H9 (cell line): ENCODE measurements around the gene FNIP1. TPM values are rescaled to one million over a fixed set of nuclear protein-coding genes. Genes with fewer than 3 reads are reported as not detected.
"Not testable (repeated sequence)": the region's sequence is repeated elsewhere in the genome, so short reads cannot be mapped to it uniquely, and the experiment has no call there.

Experiments used
- DNase-seq: peaks from one replicate; pipeline ENCODE4 v3.0.0-alpha.2; 2017
- H2AFZ ChIP-seq: one replicate; pipeline ENCODE4 v1.6.1; 2013; ENCODE audit warnings: mild to moderate bottlenecking, low read length, control low read depth, moderate library complexity
- H2AK5ac ChIP-seq: 2 replicates; pipeline ENCODE4 v1.6.1; 2013; ENCODE audit warnings: low read length, control low read depth, mixed read lengths; ENCODE audit not compliant: insufficient read length
- H2BK120ac ChIP-seq: one replicate; pipeline ENCODE4 v1.6.1; 2013; ENCODE audit warnings: low read depth, mild to moderate bottlenecking, low read length, control low read depth, inconsistent platforms; ENCODE audit not compliant: poor library complexity, severe bottlenecking
- H2BK12ac ChIP-seq: 2 replicates; pipeline ENCODE4 v1.6.1; 2013; ENCODE audit warnings: low read length, control low read depth, mixed read lengths, low read depth; ENCODE audit not compliant: insufficient read length
- H2BK15ac ChIP-seq: 2 replicates; pipeline ENCODE4 v1.6.1; 2013; ENCODE audit warnings: low read depth, low read length, control low read depth
- H2BK20ac ChIP-seq: one replicate; pipeline ENCODE4 v1.6.1; 2013; ENCODE audit warnings: low read depth, mild to moderate bottlenecking, low read length, control low read depth, inconsistent platforms; ENCODE audit not compliant: poor library complexity, severe bottlenecking
- H2BK5ac ChIP-seq: 2 replicates; pipeline ENCODE4 v1.6.1; 2013; ENCODE audit warnings: low read length, control low read depth, mixed read lengths; ENCODE audit not compliant: insufficient read length
- H3K14ac ChIP-seq: 2 replicates; pipeline ENCODE4 v1.6.1; 2013; ENCODE audit warnings: low read length, control low read depth; ENCODE audit not compliant: insufficient read depth
- H3K18ac ChIP-seq: 2 replicates; pipeline ENCODE4 v1.6.1; 2013; ENCODE audit warnings: low read depth, mild to moderate bottlenecking, mixed read lengths, low read length, control low read depth; ENCODE audit not compliant: insufficient read length
- H3K23ac ChIP-seq: 2 replicates; pipeline ENCODE4 v1.6.1; 2013; ENCODE audit warnings: low read length, control low read depth, mixed read lengths, low read depth; ENCODE audit not compliant: insufficient read length
- H3K23me2 ChIP-seq: 2 replicates; pipeline ENCODE4 v1.6.1; 2013; ENCODE audit warnings: low read depth, mild to moderate bottlenecking, mixed read lengths, low read length, control low read depth; ENCODE audit not compliant: insufficient read length, poor library complexity, severe bottlenecking
- H3K27ac ChIP-seq: 2 replicates; pipeline ENCODE4 v1.5.1; 2013; ENCODE audit warnings: low read length, control low read depth, mixed read lengths, low read depth; ENCODE audit not compliant: insufficient read length
- H3K27me3 ChIP-seq: 2 replicates; pipeline ENCODE4 v1.6.1; 2013; ENCODE audit warnings: low read length, control low read depth, inconsistent platforms; ENCODE audit not compliant: insufficient read depth
- H3K4ac ChIP-seq: 2 replicates; pipeline ENCODE4 v1.6.1; 2013; ENCODE audit warnings: low read depth, mild to moderate bottlenecking, control low read depth, inconsistent platforms, low read length, moderate library complexity
- H3K4me1 ChIP-seq: 2 replicates; pipeline ENCODE4 v1.6.1; 2013; ENCODE audit warnings: low read length, control low read depth, inconsistent platforms; ENCODE audit not compliant: insufficient read depth
- H3K4me2 ChIP-seq: 2 replicates; pipeline ENCODE4 v1.6.1; 2013; ENCODE audit warnings: low read length, control low read depth, mixed read lengths; ENCODE audit not compliant: insufficient read length, insufficient read depth
- H3K56ac ChIP-seq: 2 replicates; pipeline ENCODE4 v1.6.1; 2013; ENCODE audit warnings: low read depth, mild to moderate bottlenecking, mixed read lengths, low read length, control low read depth; ENCODE audit not compliant: insufficient read length
- H3K79me1 ChIP-seq: 2 replicates; pipeline ENCODE4 v1.6.1; 2013; ENCODE audit warnings: low read depth, mild to moderate bottlenecking, moderate library complexity, low read length, control low read depth, inconsistent platforms; ENCODE audit not compliant: insufficient read depth, poor library complexity, severe bottlenecking
- H3K79me2 ChIP-seq: 2 replicates; pipeline ENCODE4 v1.6.1; 2013; ENCODE audit warnings: low read length, control low read depth, inconsistent platforms; ENCODE audit not compliant: insufficient read depth
- H3K9ac ChIP-seq: 2 replicates; pipeline ENCODE4 v1.6.1; 2013; ENCODE audit warnings: low read length, control low read depth, mixed read lengths; ENCODE audit not compliant: insufficient read length; ENCODE audit errors: extremely low read depth
- H3K9me3 ChIP-seq: one replicate; pipeline ENCODE4 v1.6.1; 2013; ENCODE audit warnings: low read depth, low read length, inconsistent platforms; ENCODE audit not compliant: control insufficient read depth
- H3T11ph ChIP-seq: one replicate; pipeline ENCODE4 v1.6.1; 2013; ENCODE audit warnings: mild to moderate bottlenecking, low read length, control low read depth, inconsistent platforms
- H4K20me1 ChIP-seq: one replicate; pipeline ENCODE4 v1.6.1; 2013; ENCODE audit not compliant: control insufficient read depth, insufficient read length, insufficient read depth
- H4K5ac ChIP-seq: 2 replicates; pipeline ENCODE4 v1.6.1; 2013; ENCODE audit warnings: low read depth, mild to moderate bottlenecking, mixed read lengths, low read length, control low read depth; ENCODE audit not compliant: insufficient read length
- H4K8ac ChIP-seq: replicated peaks from 2 replicates; pipeline ENCODE4 v1.6.1; 2013; ENCODE audit warnings: low read length, control low read depth, mixed read lengths, low read depth; ENCODE audit not compliant: insufficient read length
- H4K91ac ChIP-seq: 2 replicates; pipeline ENCODE4 v1.6.1; 2013; ENCODE audit warnings: low read depth, mild to moderate bottlenecking, moderate library complexity, mixed read lengths, low read length, control low read depth; ENCODE audit not compliant: insufficient read length
- H3K27ac Mint-ChIP-seq, 3 experiments: 2 replicates in 2 of 3; 3 replicates in 1 of 3; pipeline ENCODE4 v1.8.0; 2020 to 2021; ENCODE audit warnings: mixed read lengths in 3 of 3, mild to moderate bottlenecking in 1 of 3, moderate library complexity in 1 of 3
- H3K27me3 Mint-ChIP-seq: 2 replicates; pipeline ENCODE4 v1.8.0; 2021; ENCODE audit warnings: low read depth, mild to moderate bottlenecking, moderate library complexity, mixed read lengths
- H3K36me3 Mint-ChIP-seq, 3 experiments: 2 replicates in 2 of 3; 3 replicates in 1 of 3; pipeline ENCODE4 v1.8.0; 2020 to 2021; ENCODE audit warnings: low read depth in 3 of 3, mixed read lengths in 3 of 3; ENCODE audit not compliant: insufficient read depth in 1 of 3
- H3K4me1 Mint-ChIP-seq, 2 experiments: 2 replicates each; pipeline ENCODE4 v1.8.0; 2020; ENCODE audit warnings: mixed read lengths in 2 of 2
- H3K4me3 Mint-ChIP-seq, 2 experiments: 2 replicates in 1 of 2; 3 replicates in 1 of 2; pipeline ENCODE4 v1.8.0; 2020 to 2021; ENCODE audit warnings: mild to moderate bottlenecking in 2 of 2, mixed read lengths in 2 of 2, moderate library complexity in 1 of 2
- H3K9me3 Mint-ChIP-seq, 2 experiments: 2 replicates in 1 of 2; 3 replicates in 1 of 2; pipeline ENCODE4 v1.8.0; 2020; ENCODE audit warnings: mild to moderate bottlenecking in 2 of 2, mixed read lengths in 2 of 2, moderate library complexity in 1 of 2
- WGBS: extraction: QIAGEN DNeasy Blood & Tissue Kit; methylation state at CpG from one replicate; pipeline ENCODE4 v1.1.7; 2013; ENCODE audit warnings: missing lambda C conversion rate, low lambda C conversion rate, mixed read lengths; ENCODE audit not compliant: insufficient read length; ENCODE audit errors: extremely low coverage; 5-methylcytosine and 5-hydroxymethylcytosine counted together
- total RNA-seq: library from RNA; stranded (reverse); gene quantifications from 2 replicates; pipeline ENCODE4 v1.2.1, GENCODE V29; 2021
- TF ChIP-seq, protein P1 (sequence below): fragments of 200-600 bp; sonication (generic); conservative IDR thresholded peaks from 3 replicates; pipeline ENCODE4 v1.8.0; 2021; ENCODE audit warnings: antibody characterized with exemption, mild to moderate bottlenecking

The FNIP1 gene
- total RNA-seq, 1 experiment from 2014 or later: 13.4 TPM

DNA sequence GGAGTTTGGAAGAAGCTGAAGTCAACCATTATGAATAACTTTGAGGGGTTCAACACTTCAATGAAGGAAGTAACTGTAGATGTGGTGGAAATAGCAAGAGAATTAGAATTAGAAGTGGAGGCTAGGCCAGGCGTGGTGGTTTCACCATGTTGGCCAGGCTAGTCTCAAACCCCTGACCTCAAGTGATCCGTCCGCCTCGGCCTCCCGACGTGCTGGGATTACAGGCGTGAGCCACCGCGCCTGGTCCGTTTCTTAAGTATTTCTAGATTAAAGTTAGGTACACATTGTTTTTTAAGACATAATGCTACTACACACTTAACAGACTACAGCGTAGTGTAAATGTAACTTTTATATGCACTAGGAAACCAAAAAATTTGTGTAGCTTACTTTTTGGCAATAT is 14.1 kb downstream of the FNIP1 start:
- no peak overlapping the region for H4K5ac ChIP-seq
- no peaks in the 10 kb centered on the region for H3K9me3 ChIP-seq
- no peak overlapping the region for H3K56ac ChIP-seq
- H2BK12ac ChIP-seq: no peak overlapping the region
- H2BK15ac ChIP-seq: no peak overlapping the region
- TF ChIP-seq, protein P1, sequence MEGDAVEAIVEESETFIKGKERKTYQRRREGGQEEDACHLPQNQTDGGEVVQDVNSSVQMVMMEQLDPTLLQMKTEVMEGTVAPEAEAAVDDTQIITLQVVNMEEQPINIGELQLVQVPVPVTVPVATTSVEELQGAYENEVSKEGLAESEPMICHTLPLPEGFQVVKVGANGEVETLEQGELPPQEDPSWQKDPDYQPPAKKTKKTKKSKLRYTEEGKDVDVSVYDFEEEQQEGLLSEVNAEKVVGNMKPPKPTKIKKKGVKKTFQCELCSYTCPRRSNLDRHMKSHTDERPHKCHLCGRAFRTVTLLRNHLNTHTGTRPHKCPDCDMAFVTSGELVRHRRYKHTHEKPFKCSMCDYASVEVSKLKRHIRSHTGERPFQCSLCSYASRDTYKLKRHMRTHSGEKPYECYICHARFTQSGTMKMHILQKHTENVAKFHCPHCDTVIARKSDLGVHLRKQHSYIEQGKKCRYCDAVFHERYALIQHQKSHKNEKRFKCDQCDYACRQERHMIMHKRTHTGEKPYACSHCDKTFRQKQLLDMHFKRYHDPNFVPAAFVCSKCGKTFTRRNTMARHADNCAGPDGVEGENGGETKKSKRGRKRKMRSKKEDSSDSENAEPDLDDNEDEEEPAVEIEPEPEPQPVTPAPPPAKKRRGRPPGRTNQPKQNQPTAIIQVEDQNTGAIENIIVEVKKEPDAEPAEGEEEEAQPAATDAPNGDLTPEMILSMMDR: no peak
- no peaks in the 10 kb centered on the region for H4K20me1 ChIP-seq
- no CpG with 5 or more reads among the region's 11 CpGs for WGBS
- no peak overlapping the region for H3K9ac ChIP-seq
- Mint-ChIP-seq H3K4me3 (no peak overlapping the region), H3K27ac (no peak overlapping the region), H3K9me3 (no peaks in the 10 kb centered on the region), H3K4me1 (peaks cover 10 to 14% of the 10 kb centered on the region in 2 experiments), H3K27me3 (no peaks in the 10 kb centered on the region), H3K36me3 (peaks cover 0 to 7% (median 0%) of the 10 kb centered on the region in 3 experiments; a peak in 1 of 7 replicates)
- H3K23me2 ChIP-seq: no peaks in the 10 kb centered on the region
- H2BK120ac ChIP-seq: no peak overlapping the region
- no peaks in the 10 kb centered on the region for H3K27me3 ChIP-seq
- no peak overlapping the region for H3K27ac ChIP-seq
- H2AFZ ChIP-seq: no peak overlapping the region
- H4K91ac ChIP-seq: no peak overlapping the region
- H3K4me2 ChIP-seq: no peak overlapping the region
- H3K18ac ChIP-seq: no peak overlapping the region
- no peak overlapping the region for H3K4ac ChIP-seq
- no peak overlapping the region for H2BK20ac ChIP-seq
- H3K23ac ChIP-seq: no peak overlapping the region
- H2BK5ac ChIP-seq: no peak overlapping the region
- no peak for DNase-seq
- H3K79me1 ChIP-seq: peaks cover 8% of the 10 kb centered on the region
- peaks cover 2% of the 10 kb centered on the region; the same call in 1 of the 2 replicates for H3K79me2 ChIP-seq
- H2AK5ac ChIP-seq: no peak overlapping the region
- no peak overlapping the region for H3K14ac ChIP-seq
- no peaks in the 10 kb centered on the region for H3K4me1 ChIP-seq
- no peak overlapping the region for H3T11ph ChIP-seq
- no peak overlapping the region for H4K8ac ChIP-seq

DNA sequence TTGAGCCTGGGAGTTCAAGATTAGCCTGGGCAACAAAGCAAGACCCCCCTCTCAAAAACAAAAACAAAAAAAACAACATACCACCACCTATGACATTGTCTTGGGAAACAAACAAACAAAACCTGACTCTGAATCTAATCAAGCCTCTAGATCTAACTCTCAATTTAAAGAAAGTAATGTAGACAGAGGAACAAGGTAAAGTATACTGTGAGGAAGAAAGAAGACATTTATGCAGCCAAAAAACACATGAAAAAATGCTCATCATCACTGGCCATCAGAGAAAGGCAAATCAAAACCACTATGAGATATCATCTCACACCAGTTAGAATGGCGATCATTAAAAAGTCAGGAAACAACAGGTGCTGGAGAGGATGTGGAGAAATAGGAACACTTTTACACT is 18.7 kb downstream of the FNIP1 start:
- not testable (repeated sequence) for H3K18ac ChIP-seq, H3K4ac ChIP-seq, H3K4me1 ChIP-seq, H3K23me2 ChIP-seq, DNase-seq, H4K20me1 ChIP-seq, H3T11ph ChIP-seq, H3K27ac Mint-ChIP-seq, H3K79me2 ChIP-seq, H4K5ac ChIP-seq, H3K9me3 ChIP-seq, H2BK12ac ChIP-seq, H3K4me2 ChIP-seq, H3K36me3 Mint-ChIP-seq, H3K4me3 Mint-ChIP-seq, H3K14ac ChIP-seq, H4K91ac ChIP-seq, H2BK20ac ChIP-seq, H3K4me1 Mint-ChIP-seq, H2AFZ ChIP-seq, H3K56ac ChIP-seq, H2BK120ac ChIP-seq, H2BK5ac ChIP-seq, H2AK5ac ChIP-seq, H3K79me1 ChIP-seq, H4K8ac ChIP-seq, H3K23ac ChIP-seq, H3K27me3 ChIP-seq, H3K9me3 Mint-ChIP-seq, H3K27me3 Mint-ChIP-seq, H2BK15ac ChIP-seq, H3K27ac ChIP-seq, H3K9ac ChIP-seq
- no CpG with 5 or more reads among the region's 1 CpG for WGBS
